LNCAP (cell line): ENCODE data around the gene C16orf92.

Experiments
- TF ChIP-seq, protein P1 (sequence below): fragments of 450-650 bp; IDR thresholded peaks from 2 replicates; pipeline ENCODE4 v1.5.1; 2017; ENCODE audit warnings: mild to moderate bottlenecking

Gene C16orf92

GRCh38 chr16:30004424-30004776, 18.6 kb upstream of the C16orf92 start:
- TF ChIP-seq, protein P1, sequence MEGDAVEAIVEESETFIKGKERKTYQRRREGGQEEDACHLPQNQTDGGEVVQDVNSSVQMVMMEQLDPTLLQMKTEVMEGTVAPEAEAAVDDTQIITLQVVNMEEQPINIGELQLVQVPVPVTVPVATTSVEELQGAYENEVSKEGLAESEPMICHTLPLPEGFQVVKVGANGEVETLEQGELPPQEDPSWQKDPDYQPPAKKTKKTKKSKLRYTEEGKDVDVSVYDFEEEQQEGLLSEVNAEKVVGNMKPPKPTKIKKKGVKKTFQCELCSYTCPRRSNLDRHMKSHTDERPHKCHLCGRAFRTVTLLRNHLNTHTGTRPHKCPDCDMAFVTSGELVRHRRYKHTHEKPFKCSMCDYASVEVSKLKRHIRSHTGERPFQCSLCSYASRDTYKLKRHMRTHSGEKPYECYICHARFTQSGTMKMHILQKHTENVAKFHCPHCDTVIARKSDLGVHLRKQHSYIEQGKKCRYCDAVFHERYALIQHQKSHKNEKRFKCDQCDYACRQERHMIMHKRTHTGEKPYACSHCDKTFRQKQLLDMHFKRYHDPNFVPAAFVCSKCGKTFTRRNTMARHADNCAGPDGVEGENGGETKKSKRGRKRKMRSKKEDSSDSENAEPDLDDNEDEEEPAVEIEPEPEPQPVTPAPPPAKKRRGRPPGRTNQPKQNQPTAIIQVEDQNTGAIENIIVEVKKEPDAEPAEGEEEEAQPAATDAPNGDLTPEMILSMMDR: no peak

DNA sequence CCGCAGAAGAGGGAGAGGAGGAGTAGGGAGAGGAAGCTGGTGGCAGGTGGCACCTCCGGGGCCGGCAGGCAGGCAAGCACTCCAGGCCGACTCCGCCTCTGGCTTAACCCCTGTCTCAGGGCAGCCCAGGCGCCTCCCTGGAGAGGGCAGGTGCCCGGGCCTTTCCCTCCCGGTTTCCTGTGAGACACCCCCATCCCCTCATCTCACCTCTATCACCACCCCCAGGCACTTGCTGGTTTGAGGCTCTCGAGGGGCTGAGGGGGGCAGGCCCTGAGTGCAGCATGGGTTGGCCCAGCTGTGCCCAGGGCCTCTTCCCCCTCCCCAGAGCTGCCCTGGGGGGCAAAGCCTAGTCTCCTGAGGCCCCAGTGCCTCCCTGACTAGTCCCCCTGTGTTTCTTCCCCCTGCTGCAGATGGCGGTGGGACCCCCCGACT, 18.2 kb upstream of the C16orf92 start:
- TF ChIP-seq, protein P1: no peak

GRCh38 chr16:30005341-30006094, 17.5 kb upstream of the C16orf92 start:
- TF ChIP-seq, protein P1: peak; percentile 82

GRCh38 chr16:30006095-30006473, 16.9 kb upstream of the C16orf92 start:
- TF ChIP-seq, protein P1: no peak

- TF ChIP-seq, protein P1: no peak
Measured at GRCh38 chr16:30006659-30007377, 16.2 kb upstream of the C16orf92 start.

- TF ChIP-seq, protein P1: no peak
Measured at GRCh38 chr16:30007378-30007895, 15.6 kb upstream of the C16orf92 start.

DNA sequence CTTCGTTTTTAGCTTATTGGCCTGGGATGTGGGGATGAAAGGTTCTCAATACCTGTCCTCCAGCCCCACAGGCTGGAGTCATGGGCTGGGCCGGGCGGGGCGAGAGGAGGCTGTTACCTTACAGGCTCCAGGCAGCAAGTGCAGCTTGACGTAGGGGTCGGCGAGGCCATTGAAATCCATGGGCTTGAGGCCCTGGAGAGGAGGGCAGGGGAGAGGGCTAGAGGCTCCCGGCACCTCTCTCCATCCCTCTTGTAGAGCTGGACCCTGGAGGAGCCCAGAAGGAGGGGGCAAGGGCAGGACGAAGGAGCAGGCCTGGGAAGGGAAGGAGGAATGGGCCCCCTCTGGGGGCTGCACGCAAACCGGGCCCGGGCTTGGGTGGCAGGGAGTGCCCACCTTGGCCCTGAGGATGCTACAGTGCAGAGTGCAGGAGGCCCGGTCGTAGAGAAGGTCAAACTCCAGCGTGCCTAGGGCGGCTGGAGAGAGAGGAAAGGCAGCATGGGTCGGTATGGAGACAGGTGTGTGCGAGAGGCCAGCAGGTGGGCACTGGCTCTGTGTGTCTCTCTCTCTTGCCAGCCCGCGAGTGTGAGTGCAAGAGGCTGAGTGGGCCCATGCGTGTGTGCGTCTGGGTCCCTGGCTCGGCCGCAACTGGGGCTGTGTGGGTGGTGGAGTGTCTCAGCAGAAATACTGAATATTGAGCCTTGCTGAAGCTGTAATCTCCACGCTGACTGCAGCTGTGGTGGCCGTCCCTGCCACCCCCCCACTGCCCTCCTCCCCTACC, 13.7 kb upstream of the C16orf92 start:
- TF ChIP-seq, protein P1: no peak
